H9 (cell line): ENCODE results near the gene SLC5A2. TPM values are rescaled to one million over a fixed set of nuclear protein-coding genes. Genes with fewer than 3 reads are reported as not detected.

Experiments
- DNase-seq: peaks from one replicate; pipeline ENCODE4 v3.0.0-alpha.2; 2017
- H2AFZ ChIP-seq: one replicate; pipeline ENCODE4 v1.6.1; 2013; ENCODE audit warnings: mild to moderate bottlenecking, low read length, control low read depth, moderate library complexity
- H2AK5ac ChIP-seq: 2 replicates; pipeline ENCODE4 v1.6.1; 2013; ENCODE audit warnings: low read length, control low read depth, mixed read lengths; ENCODE audit not compliant: insufficient read length
- H2BK120ac ChIP-seq: one replicate; pipeline ENCODE4 v1.6.1; 2013; ENCODE audit warnings: low read depth, mild to moderate bottlenecking, low read length, control low read depth, inconsistent platforms; ENCODE audit not compliant: poor library complexity, severe bottlenecking
- H2BK12ac ChIP-seq: 2 replicates; pipeline ENCODE4 v1.6.1; 2013; ENCODE audit warnings: low read length, control low read depth, mixed read lengths, low read depth; ENCODE audit not compliant: insufficient read length
- H2BK15ac ChIP-seq: 2 replicates; pipeline ENCODE4 v1.6.1; 2013; ENCODE audit warnings: low read depth, low read length, control low read depth
- H2BK20ac ChIP-seq: one replicate; pipeline ENCODE4 v1.6.1; 2013; ENCODE audit warnings: low read depth, mild to moderate bottlenecking, low read length, control low read depth, inconsistent platforms; ENCODE audit not compliant: poor library complexity, severe bottlenecking
- H2BK5ac ChIP-seq: 2 replicates; pipeline ENCODE4 v1.6.1; 2013; ENCODE audit warnings: low read length, control low read depth, mixed read lengths; ENCODE audit not compliant: insufficient read length
- H3K14ac ChIP-seq: 2 replicates; pipeline ENCODE4 v1.6.1; 2013; ENCODE audit warnings: low read length, control low read depth; ENCODE audit not compliant: insufficient read depth
- H3K18ac ChIP-seq: 2 replicates; pipeline ENCODE4 v1.6.1; 2013; ENCODE audit warnings: low read depth, mild to moderate bottlenecking, mixed read lengths, low read length, control low read depth; ENCODE audit not compliant: insufficient read length
- H3K23ac ChIP-seq: 2 replicates; pipeline ENCODE4 v1.6.1; 2013; ENCODE audit warnings: low read length, control low read depth, mixed read lengths, low read depth; ENCODE audit not compliant: insufficient read length
- H3K23me2 ChIP-seq: 2 replicates; pipeline ENCODE4 v1.6.1; 2013; ENCODE audit warnings: low read depth, mild to moderate bottlenecking, mixed read lengths, low read length, control low read depth; ENCODE audit not compliant: insufficient read length, poor library complexity, severe bottlenecking
- H3K27ac ChIP-seq: 2 replicates; pipeline ENCODE4 v1.5.1; 2013; ENCODE audit warnings: low read length, control low read depth, mixed read lengths, low read depth; ENCODE audit not compliant: insufficient read length
- H3K27me3 ChIP-seq: 2 replicates; pipeline ENCODE4 v1.6.1; 2013; ENCODE audit warnings: low read length, control low read depth, inconsistent platforms; ENCODE audit not compliant: insufficient read depth
- H3K4ac ChIP-seq: 2 replicates; pipeline ENCODE4 v1.6.1; 2013; ENCODE audit warnings: low read depth, mild to moderate bottlenecking, control low read depth, inconsistent platforms, low read length, moderate library complexity
- H3K4me1 ChIP-seq: 2 replicates; pipeline ENCODE4 v1.6.1; 2013; ENCODE audit warnings: low read length, control low read depth, inconsistent platforms; ENCODE audit not compliant: insufficient read depth
- H3K4me2 ChIP-seq: 2 replicates; pipeline ENCODE4 v1.6.1; 2013; ENCODE audit warnings: low read length, control low read depth, mixed read lengths; ENCODE audit not compliant: insufficient read length, insufficient read depth
- H3K56ac ChIP-seq: 2 replicates; pipeline ENCODE4 v1.6.1; 2013; ENCODE audit warnings: low read depth, mild to moderate bottlenecking, mixed read lengths, low read length, control low read depth; ENCODE audit not compliant: insufficient read length
- H3K79me1 ChIP-seq: 2 replicates; pipeline ENCODE4 v1.6.1; 2013; ENCODE audit warnings: low read depth, mild to moderate bottlenecking, moderate library complexity, low read length, control low read depth, inconsistent platforms; ENCODE audit not compliant: insufficient read depth, poor library complexity, severe bottlenecking
- H3K79me2 ChIP-seq: 2 replicates; pipeline ENCODE4 v1.6.1; 2013; ENCODE audit warnings: low read length, control low read depth, inconsistent platforms; ENCODE audit not compliant: insufficient read depth
- H3K9ac ChIP-seq: 2 replicates; pipeline ENCODE4 v1.6.1; 2013; ENCODE audit warnings: low read length, control low read depth, mixed read lengths; ENCODE audit not compliant: insufficient read length; ENCODE audit errors: extremely low read depth
- H3K9me3 ChIP-seq: one replicate; pipeline ENCODE4 v1.6.1; 2013; ENCODE audit warnings: low read depth, low read length, inconsistent platforms; ENCODE audit not compliant: control insufficient read depth
- H3T11ph ChIP-seq: one replicate; pipeline ENCODE4 v1.6.1; 2013; ENCODE audit warnings: mild to moderate bottlenecking, low read length, control low read depth, inconsistent platforms
- H4K20me1 ChIP-seq: one replicate; pipeline ENCODE4 v1.6.1; 2013; ENCODE audit not compliant: control insufficient read depth, insufficient read length, insufficient read depth
- H4K5ac ChIP-seq: 2 replicates; pipeline ENCODE4 v1.6.1; 2013; ENCODE audit warnings: low read depth, mild to moderate bottlenecking, mixed read lengths, low read length, control low read depth; ENCODE audit not compliant: insufficient read length
- H4K8ac ChIP-seq: replicated peaks from 2 replicates; pipeline ENCODE4 v1.6.1; 2013; ENCODE audit warnings: low read length, control low read depth, mixed read lengths, low read depth; ENCODE audit not compliant: insufficient read length
- H4K91ac ChIP-seq: 2 replicates; pipeline ENCODE4 v1.6.1; 2013; ENCODE audit warnings: low read depth, mild to moderate bottlenecking, moderate library complexity, mixed read lengths, low read length, control low read depth; ENCODE audit not compliant: insufficient read length
- H3K27ac Mint-ChIP-seq, 3 experiments: 2 replicates in 2 of 3; 3 replicates in 1 of 3; pipeline ENCODE4 v1.8.0; 2020 to 2021; ENCODE audit warnings: mixed read lengths in 3 of 3, mild to moderate bottlenecking in 1 of 3, moderate library complexity in 1 of 3
- H3K27me3 Mint-ChIP-seq: 2 replicates; pipeline ENCODE4 v1.8.0; 2021; ENCODE audit warnings: low read depth, mild to moderate bottlenecking, moderate library complexity, mixed read lengths
- H3K36me3 Mint-ChIP-seq, 3 experiments: 2 replicates in 2 of 3; 3 replicates in 1 of 3; pipeline ENCODE4 v1.8.0; 2020 to 2021; ENCODE audit warnings: low read depth in 3 of 3, mixed read lengths in 3 of 3; ENCODE audit not compliant: insufficient read depth in 1 of 3
- H3K4me1 Mint-ChIP-seq, 2 experiments: 2 replicates each; pipeline ENCODE4 v1.8.0; 2020; ENCODE audit warnings: mixed read lengths in 2 of 2
- H3K4me3 Mint-ChIP-seq, 2 experiments: 2 replicates in 1 of 2; 3 replicates in 1 of 2; pipeline ENCODE4 v1.8.0; 2020 to 2021; ENCODE audit warnings: mild to moderate bottlenecking in 2 of 2, mixed read lengths in 2 of 2, moderate library complexity in 1 of 2
- H3K9me3 Mint-ChIP-seq, 2 experiments: 2 replicates in 1 of 2; 3 replicates in 1 of 2; pipeline ENCODE4 v1.8.0; 2020; ENCODE audit warnings: mild to moderate bottlenecking in 2 of 2, mixed read lengths in 2 of 2, moderate library complexity in 1 of 2
- WGBS: extraction: QIAGEN DNeasy Blood & Tissue Kit; methylation state at CpG from one replicate; pipeline ENCODE4 v1.1.7; 2013; ENCODE audit warnings: missing lambda C conversion rate, low lambda C conversion rate, mixed read lengths; ENCODE audit not compliant: insufficient read length; ENCODE audit errors: extremely low coverage; 5-methylcytosine and 5-hydroxymethylcytosine counted together
- total RNA-seq: library from RNA; stranded (reverse); gene quantifications from 2 replicates; pipeline ENCODE4 v1.2.1, GENCODE V29; 2021
- TF ChIP-seq, protein P1 (sequence below): fragments of 200-600 bp; sonication (generic); conservative IDR thresholded peaks from 3 replicates; pipeline ENCODE4 v1.8.0; 2021; ENCODE audit warnings: antibody characterized with exemption, mild to moderate bottlenecking

SLC5A2 gene
- total RNA-seq, 1 experiment from 2014 or later, result 0.52 TPM

DNA sequence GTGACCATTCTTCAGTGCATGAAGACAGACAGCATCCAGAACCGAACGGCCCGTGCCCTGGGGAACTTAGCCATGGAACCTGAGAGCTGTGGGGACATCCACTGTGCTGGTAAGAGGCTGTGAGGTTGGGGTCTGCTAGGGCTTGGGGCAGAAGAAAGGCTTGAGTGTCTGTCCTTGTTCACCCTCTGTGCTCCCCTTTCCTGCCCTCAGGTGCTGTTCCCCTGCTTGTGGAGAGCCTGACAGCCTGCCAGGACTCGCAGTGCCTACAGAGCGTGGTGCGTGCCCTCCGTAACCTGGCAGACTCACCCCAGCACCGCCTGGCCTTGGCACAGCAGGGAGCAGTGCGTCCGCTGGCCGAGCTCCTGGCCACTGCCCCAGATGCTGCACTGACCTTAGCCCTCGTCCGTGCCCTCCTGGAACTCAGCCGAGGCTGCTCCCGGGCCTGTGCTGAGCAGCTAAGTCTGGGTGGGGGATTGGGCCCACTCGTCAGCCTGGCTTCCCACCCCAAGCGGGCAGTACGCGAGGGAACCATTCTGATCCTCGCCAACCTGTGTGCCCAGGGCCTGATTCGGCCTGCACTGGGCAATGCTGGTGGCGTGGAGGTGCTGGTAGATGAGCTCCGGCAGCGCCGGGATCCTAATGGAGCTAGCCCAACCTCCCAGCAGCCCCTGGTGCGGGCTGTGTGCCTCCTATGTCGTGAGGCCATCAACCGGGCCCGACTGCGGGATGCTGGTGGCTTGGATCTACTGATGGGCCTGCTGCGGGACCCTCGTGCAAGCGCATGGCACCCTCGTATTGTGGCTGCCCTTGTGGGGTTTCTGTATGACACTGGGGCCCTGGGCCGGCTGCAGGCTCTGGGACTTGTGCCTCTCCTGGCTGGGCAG lies 20.8 kb upstream of the SLC5A2 start:
- TF ChIP-seq, protein P1, sequence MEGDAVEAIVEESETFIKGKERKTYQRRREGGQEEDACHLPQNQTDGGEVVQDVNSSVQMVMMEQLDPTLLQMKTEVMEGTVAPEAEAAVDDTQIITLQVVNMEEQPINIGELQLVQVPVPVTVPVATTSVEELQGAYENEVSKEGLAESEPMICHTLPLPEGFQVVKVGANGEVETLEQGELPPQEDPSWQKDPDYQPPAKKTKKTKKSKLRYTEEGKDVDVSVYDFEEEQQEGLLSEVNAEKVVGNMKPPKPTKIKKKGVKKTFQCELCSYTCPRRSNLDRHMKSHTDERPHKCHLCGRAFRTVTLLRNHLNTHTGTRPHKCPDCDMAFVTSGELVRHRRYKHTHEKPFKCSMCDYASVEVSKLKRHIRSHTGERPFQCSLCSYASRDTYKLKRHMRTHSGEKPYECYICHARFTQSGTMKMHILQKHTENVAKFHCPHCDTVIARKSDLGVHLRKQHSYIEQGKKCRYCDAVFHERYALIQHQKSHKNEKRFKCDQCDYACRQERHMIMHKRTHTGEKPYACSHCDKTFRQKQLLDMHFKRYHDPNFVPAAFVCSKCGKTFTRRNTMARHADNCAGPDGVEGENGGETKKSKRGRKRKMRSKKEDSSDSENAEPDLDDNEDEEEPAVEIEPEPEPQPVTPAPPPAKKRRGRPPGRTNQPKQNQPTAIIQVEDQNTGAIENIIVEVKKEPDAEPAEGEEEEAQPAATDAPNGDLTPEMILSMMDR, result no peak
- no peaks in the 10 kb centered on the region; the same call in 1 of the 2 replicates for H3K79me2 ChIP-seq
- H2BK5ac ChIP-seq, result no peak overlapping the region
- H3K9ac ChIP-seq, result no peak overlapping the region
- H3K27me3 ChIP-seq, result no peaks in the 10 kb centered on the region
- H2BK120ac ChIP-seq, result no peak overlapping the region
- H3K27ac ChIP-seq, result no peak overlapping the region
- H3K4me1 Mint-ChIP-seq, result peaks cover 11 to 12% of the 10 kb centered on the region in 2 experiments
- H3K14ac ChIP-seq, result no peak overlapping the region
- no peak overlapping the region for H4K91ac ChIP-seq
- H3K23ac ChIP-seq, result no peak overlapping the region
- no peak overlapping the region for H4K8ac ChIP-seq
- no peaks in the 10 kb centered on the region for H4K20me1 ChIP-seq
- no peak overlapping the region for H3K4me2 ChIP-seq
- H3K9me3 ChIP-seq, result no peaks in the 10 kb centered on the region
- H2BK20ac ChIP-seq, result no peak overlapping the region
- DNase-seq, result no peak
- H3K27ac Mint-ChIP-seq, result no peak overlapping the region
- H2AFZ ChIP-seq, result no peak overlapping the region
- H3K4ac ChIP-seq, result no peak overlapping the region
- H3K56ac ChIP-seq, result no peak overlapping the region
- H3K27me3 Mint-ChIP-seq, result no peaks in the 10 kb centered on the region
- no peaks in the 10 kb centered on the region for H3K79me1 ChIP-seq
- no peak overlapping the region for H2BK15ac ChIP-seq
- peaks cover 8% of the 10 kb centered on the region for H3K23me2 ChIP-seq
- H3K4me3 Mint-ChIP-seq, result no peak overlapping the region
- H3K36me3 Mint-ChIP-seq, result peaks cover 3 to 32% (median 29%) of the 10 kb centered on the region in 3 experiments
- H3T11ph ChIP-seq, result no peak overlapping the region
- no peak overlapping the region for H2AK5ac ChIP-seq
- no peak overlapping the region for H4K5ac ChIP-seq
- H3K18ac ChIP-seq, result no peak overlapping the region
- H3K9me3 Mint-ChIP-seq, result peaks cover 0 to 2% of the 10 kb centered on the region in 2 experiments; a peak in 1 of 5 replicates
- H3K4me1 ChIP-seq, result no peaks in the 10 kb centered on the region
- no CpG with 5 or more reads among the region's 35 CpGs for WGBS
- H2BK12ac ChIP-seq, result no peak overlapping the region
